Stimulated activated CD8-positive, alpha-beta memory T cell treated with anti-CD3 and anti-CD28 coated beads, Interleukin-7, amount 100 ng/mL, for 4 hours (primary cell): ENCODE measurements around the gene DMXL1.
A peak's percentile ranks its signal among the peaks of the same experiment; 100 is the strongest.
"Not testable (repeated sequence)": the region's sequence is repeated elsewhere in the genome, so short reads cannot be mapped to it uniquely, and the experiment has no call there.

Source experiments
- DNase-seq, 2 donors: peaks; one replicate each; pipeline ENCODE4 v3.0.0-alpha.2; 2020; ENCODE audit warnings: low read depth in 2 of 2

Gene DMXL1

GRCh38 chr5:119191944-119192343 is 121.1 kb downstream of the DMXL1 start:
- no peak for DNase-seq

GRCh38 chr5:119200795-119201194 is 129.9 kb downstream of the DMXL1 start:
- DNase-seq: no peak

GRCh38 chr5:119207105-119207504 is 136.2 kb downstream of the DMXL1 start:
- no peak for DNase-seq

GRCh38 chr5:119212026-119212425 is 141.1 kb downstream of the DMXL1 start:
- DNase-seq: no peak

GRCh38 chr5:119212676-119213075 is 141.8 kb downstream of the DMXL1 start:
- no peak for DNase-seq

GRCh38 chr5:119217183-119217582 is 146.3 kb downstream of the DMXL1 start:
- DNase-seq: no peak

- no peak for DNase-seq
These were observed 148.2 kb downstream of the DMXL1 start for GRCh38 chr5:119218830-119219782.

- no peak for DNase-seq
These were observed 149.8 kb downstream of the DMXL1 start for GRCh38 chr5:119220576-119221197.

GRCh38 chr5:119221330-119221729 is 150.4 kb downstream of the DMXL1 start:
- DNase-seq: no peak

GRCh38 chr5:119229950-119230349 is 159.1 kb downstream of the DMXL1 start:
- no peak for DNase-seq

GRCh38 chr5:119238265-119239118 is 167.6 kb downstream of the DMXL1 start:
- no peak for DNase-seq

- no peak for DNase-seq
These were observed 168.2 kb downstream of the DMXL1 start for GRCh38 chr5:119239119-119239417.

GRCh38 chr5:119239826-119240225 is 168.9 kb downstream of the DMXL1 start:
- not testable (repeated sequence) for DNase-seq

- DNase-seq: no peak
These were observed 173.0 kb downstream of the DMXL1 start for GRCh38 chr5:119243888-119244287.

- no peak for DNase-seq
These were observed 180.3 kb downstream of the DMXL1 start for GRCh38 chr5:119250946-119251901.

GRCh38 chr5:119255571-119256356 is 184.9 kb downstream of the DMXL1 start:
- no peak for DNase-seq

- no peak for DNase-seq
These were observed 186.7 kb downstream of the DMXL1 start for GRCh38 chr5:119257613-119258012.

GRCh38 chr5:119263639-119264038 is 192.8 kb downstream of the DMXL1 start:
- no peak for DNase-seq

GRCh38 chr5:119264186-119264585 is 193.3 kb downstream of the DMXL1 start:
- no peak for DNase-seq

- DNase-seq: peak in 1 of 2 donors; percentile 69
These were observed 197.1 kb downstream of the DMXL1 start for GRCh38 chr5:119267958-119268386.
